ENCODE results near the gene FOXA1. TPM values are rescaled to one million over a fixed set of nuclear protein-coding genes. Genes with fewer than 3 reads are reported as not detected.

Gene FOXA1
- total RNA-seq, 2 experiments from 2014 or later: not detected

DNA sequence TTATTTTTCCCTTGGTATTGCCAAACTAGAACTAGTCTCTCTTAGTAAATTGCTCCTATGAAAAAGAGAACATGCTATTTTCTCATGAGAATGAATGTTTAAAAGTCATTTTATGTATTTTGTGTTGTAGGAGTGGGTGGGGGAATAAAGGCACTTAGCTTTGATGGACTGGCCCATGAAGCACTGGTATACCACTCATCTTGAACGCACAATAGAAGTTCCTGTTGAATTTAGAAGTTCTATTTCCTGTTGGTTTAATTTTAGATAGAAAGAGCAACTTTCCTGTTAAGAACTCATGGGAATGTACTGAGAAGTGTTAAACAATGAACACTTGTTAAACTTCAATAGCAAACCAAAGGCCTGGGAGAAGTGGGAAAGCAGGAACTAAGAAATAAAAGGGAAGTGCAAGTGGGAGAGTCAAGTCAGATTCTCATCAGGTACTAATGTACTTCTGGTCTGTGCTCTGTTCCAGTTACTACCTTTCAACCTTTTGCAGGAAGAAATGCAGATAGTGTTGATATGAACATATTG, 23.5 kb upstream of the FOXA1 start:
- peaks cover 19% of the 10 kb centered on the region for H3K9me3 Mint-ChIP-seq (ENCODE audit: insufficient read depth)
- ChIA-PET POLR2A (no interaction called here), CTCF (no interaction called here)
- no peaks in the 10 kb centered on the region for H3K36me3 Mint-ChIP-seq (ENCODE audit: low read depth)
- DNase-seq (no peak), ATAC-seq (no peak)
- no peak overlapping the region for H3K27ac Mint-ChIP-seq
- H3K27me3 Mint-ChIP-seq (ENCODE audit: low read depth): peaks cover 4% of the 10 kb centered on the region
- H3K4me3 Mint-ChIP-seq: no peak overlapping the region
- no peaks in the 10 kb centered on the region for H3K4me1 Mint-ChIP-seq (ENCODE audit: low read depth)

DNA sequence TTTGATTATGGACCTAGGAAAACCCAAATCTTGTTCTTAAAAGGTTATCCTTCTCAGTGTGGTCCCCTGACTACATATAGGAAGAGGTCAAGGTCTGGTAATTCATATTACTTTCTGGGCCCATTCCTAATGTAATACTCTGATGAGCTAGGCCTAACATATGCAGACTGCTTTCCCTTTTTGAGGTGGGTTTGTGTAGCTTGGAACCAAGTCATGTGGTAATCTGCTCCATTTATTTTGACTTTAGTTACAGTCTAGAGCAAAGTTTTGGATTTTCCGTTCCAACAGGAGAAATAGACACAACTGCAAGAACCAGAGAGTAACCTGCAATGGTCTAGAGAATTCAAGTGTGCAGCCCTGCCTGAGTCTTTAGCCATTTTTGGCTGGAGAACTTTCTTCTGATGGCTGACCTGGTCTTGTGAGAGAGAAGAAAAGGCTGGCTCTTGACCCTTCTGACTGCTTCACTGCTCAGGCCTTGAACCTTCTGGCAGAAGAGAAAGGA, 22.9 kb upstream of the FOXA1 start:
- Mint-ChIP-seq H3K4me3 (no peak overlapping the region), H3K9me3 (ENCODE audit: insufficient read depth) (peaks cover 21% of the 10 kb centered on the region), H3K27me3 (ENCODE audit: low read depth) (peaks cover 4% of the 10 kb centered on the region), H3K27ac (no peak overlapping the region), H3K4me1 (ENCODE audit: low read depth) (no peaks in the 10 kb centered on the region), H3K36me3 (ENCODE audit: low read depth) (no peaks in the 10 kb centered on the region)
- CTCF ChIA-PET: no interaction called here
- no peak for ATAC-seq
- POLR2A ChIA-PET: no interaction called here
- no peak for DNase-seq

DNA sequence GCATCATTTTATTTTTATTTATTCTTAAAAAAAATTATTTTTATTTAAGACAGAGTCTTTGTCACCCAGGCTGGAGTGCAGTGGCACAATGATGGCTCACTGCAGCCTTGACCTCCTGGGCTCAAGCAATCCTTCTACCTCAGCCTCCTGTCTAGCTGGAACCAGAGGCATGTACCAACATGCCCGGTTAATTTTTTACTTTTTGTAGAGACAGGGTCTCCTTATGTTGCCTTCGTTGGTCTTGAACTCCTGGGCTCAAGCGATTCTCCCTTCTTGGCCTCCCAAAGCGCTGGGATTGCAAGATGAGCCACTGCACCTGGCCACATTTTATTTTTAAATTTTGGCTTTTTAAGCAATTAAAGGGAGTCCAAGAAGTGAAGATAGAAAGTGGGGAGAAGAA, 21.8 kb upstream of the FOXA1 start:
- Mint-ChIP-seq H3K27ac (no peak overlapping the region), H3K4me3 (no peak overlapping the region), H3K27me3 (ENCODE audit: low read depth) (no peaks in the 10 kb centered on the region), H3K9me3 (ENCODE audit: insufficient read depth) (peaks cover 21% of the 10 kb centered on the region), H3K36me3 (ENCODE audit: low read depth) (no peaks in the 10 kb centered on the region), H3K4me1 (ENCODE audit: low read depth) (no peaks in the 10 kb centered on the region)
- ATAC-seq (no peak), DNase-seq (no peak)
- ChIA-PET POLR2A (no interaction called here), CTCF (no interaction called here)

DNA sequence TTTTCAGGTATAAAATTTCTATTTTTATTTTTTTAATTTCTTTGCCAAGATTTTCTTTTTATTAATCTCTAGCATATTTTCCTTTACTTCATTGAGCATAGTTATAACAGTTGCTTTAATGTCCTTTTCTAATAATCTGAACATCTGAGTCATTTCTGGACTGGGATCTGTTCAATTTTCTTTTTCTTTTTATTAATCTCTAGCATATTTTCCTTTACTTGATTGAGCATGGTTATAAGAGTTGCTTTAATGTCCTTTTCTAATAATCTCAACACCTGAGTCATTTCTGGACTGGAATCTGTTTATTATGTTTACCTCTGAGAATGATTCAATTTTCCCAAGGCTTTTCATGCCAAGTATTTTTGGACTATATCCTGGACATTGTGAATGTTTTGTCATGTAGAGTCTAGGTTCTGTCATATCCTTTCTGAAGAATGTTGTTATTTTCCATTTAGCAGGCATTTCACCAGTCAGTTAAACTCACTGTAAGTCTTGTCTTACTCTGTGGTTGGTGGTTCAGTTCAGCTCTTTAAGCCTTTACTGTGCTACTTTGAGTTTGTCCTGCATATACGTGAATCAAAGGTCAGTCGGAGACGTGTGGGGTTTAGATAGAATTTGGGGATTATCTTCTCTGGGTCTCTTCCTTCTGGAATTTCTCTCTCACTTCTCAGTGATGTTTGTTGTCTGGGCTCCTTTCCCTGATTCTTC, 20.7 kb upstream of the FOXA1 start:
- ChIA-PET CTCF (no interaction called here), POLR2A (no interaction called here)
- H3K4me1 Mint-ChIP-seq (ENCODE audit: low read depth): no peaks in the 10 kb centered on the region
- no peak overlapping the region for H3K4me3 Mint-ChIP-seq
- ATAC-seq: no peak
- H3K9me3 Mint-ChIP-seq (ENCODE audit: insufficient read depth): peaks cover 21% of the 10 kb centered on the region
- no peak overlapping the region for H3K27ac Mint-ChIP-seq
- no peaks in the 10 kb centered on the region for H3K36me3 Mint-ChIP-seq (ENCODE audit: low read depth)
- peaks cover 6% of the 10 kb centered on the region for H3K27me3 Mint-ChIP-seq (ENCODE audit: low read depth)
- no peak for DNase-seq

DNA sequence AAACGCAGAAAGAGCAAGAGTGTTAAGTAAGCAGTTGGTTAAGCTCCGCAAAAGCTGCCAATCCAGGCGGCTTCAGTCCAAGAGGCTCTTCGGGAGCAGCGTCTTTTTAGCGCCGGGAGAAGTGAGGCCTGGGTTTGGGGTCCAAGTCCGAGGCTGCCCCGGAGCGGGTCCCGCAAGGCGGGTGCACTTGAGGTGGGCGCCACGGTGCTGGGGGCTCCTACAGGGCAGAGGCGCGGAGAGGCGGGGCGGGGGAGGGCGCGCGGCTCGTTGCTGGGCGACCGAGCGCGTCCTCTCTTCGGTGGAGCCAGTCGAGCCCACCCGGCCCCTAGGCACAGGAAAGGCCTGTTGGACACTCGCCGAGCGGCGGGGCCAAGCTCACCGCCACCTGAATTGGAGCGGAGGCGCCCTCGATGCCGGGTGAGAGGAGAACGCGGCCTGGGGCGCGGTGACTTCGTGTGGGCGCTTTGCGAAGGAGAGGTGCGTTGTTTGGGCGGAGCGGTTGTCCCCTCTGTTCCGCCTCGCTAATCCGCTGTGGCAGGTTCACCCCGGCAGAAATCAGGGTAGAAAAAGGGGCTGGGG, 16.0 kb upstream of the FOXA1 start:
- CTCF ChIA-PET: no interaction called here
- ATAC-seq (no peak), DNase-seq (no peak)
- no peak overlapping the region for H3K27ac Mint-ChIP-seq
- POLR2A ChIA-PET: no interaction called here
- no peaks in the 10 kb centered on the region for H3K36me3 Mint-ChIP-seq (ENCODE audit: low read depth)
- H3K27me3 Mint-ChIP-seq (ENCODE audit: low read depth): peaks cover 6% of the 10 kb centered on the region
- H3K4me3 Mint-ChIP-seq: no peak overlapping the region
- peaks cover 14% of the 10 kb centered on the region for H3K9me3 Mint-ChIP-seq (ENCODE audit: insufficient read depth)
- H3K4me1 Mint-ChIP-seq (ENCODE audit: low read depth): no peaks in the 10 kb centered on the region

DNA sequence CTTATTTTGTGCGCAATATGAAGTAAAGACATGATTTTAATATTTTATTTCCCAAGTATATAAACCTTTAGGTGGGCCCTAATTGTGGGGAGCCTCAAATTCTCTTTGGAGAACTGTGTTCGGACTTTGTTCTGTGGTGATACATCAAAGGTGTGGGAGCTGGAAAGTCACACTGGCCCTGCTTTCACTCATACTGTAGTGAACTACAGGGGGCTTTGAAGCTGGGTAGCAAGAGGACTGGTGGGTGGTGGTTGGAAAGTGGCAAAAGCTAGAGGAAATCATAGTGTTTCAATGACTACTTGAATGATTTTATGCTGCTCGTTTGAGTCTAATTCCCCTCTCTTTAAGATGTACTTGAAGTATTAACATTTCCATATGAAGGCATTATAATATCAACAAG, 13.6 kb upstream of the FOXA1 start:
- no peak for DNase-seq
- Mint-ChIP-seq H3K4me1 (ENCODE audit: low read depth) (no peaks in the 10 kb centered on the region), H3K4me3 (no peak overlapping the region), H3K27ac (no peak overlapping the region), H3K27me3 (ENCODE audit: low read depth) (peaks cover 6% of the 10 kb centered on the region), H3K9me3 (ENCODE audit: insufficient read depth) (peaks cover 3% of the 10 kb centered on the region), H3K36me3 (ENCODE audit: low read depth) (no peaks in the 10 kb centered on the region)
- ChIA-PET CTCF (no interaction called here), POLR2A (no interaction called here)
- ATAC-seq: no peak

DNA sequence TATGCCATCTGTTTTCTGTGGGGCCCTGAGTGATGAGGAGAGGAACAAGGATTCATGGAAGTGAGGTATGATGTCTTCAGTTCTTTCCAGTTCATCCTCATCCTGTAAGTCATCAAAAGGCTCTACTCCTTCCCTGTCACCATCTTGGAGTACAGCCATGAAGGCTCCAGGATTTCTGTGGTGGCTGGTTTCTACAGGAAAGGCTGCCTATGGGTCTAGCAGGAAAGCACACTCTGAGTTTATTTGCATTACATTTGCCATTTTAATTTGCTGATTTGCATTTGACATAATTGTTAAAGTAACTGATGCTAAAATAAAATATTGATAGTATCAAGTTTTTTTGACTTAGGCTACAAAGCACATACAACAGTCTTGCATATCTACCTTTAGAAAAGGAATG, 11.6 kb upstream of the FOXA1 start:
- POLR2A ChIA-PET: no interaction called here
- Mint-ChIP-seq H3K36me3 (ENCODE audit: low read depth) (no peaks in the 10 kb centered on the region), H3K4me3 (no peak overlapping the region), H3K4me1 (ENCODE audit: low read depth) (no peaks in the 10 kb centered on the region), H3K9me3 (ENCODE audit: insufficient read depth) (no peaks in the 10 kb centered on the region), H3K27ac (no peak overlapping the region), H3K27me3 (ENCODE audit: low read depth) (peaks cover 11% of the 10 kb centered on the region)
- DNase-seq: no peak
- no peak for ATAC-seq
- CTCF ChIA-PET: no interaction called here

DNA sequence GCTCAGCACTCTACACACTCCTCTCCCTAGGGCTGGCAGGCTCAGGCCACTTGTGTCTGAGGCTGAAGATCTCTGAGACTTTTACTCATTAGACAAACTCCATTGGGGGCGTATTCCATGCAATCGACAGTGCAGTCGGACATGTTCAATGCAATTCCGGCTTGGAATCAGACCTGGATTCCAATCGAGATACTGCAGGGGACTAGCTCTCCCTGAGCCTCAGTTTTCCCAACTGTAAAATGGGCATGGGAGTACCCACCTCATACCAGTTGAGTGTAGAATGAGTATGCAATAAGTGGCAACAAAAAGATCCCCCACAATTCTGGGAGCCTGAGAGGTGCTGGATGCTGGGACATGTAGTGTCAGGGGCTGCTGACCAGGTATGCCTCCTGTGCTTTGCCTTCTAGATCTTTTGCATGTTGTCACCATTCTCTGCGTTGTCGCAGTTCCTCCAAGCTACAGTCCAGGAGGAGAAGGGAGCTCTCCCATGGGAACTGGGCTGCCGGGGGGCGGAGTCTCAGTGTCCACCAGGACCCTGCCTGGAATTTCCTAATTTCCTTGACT, 8.7 kb upstream of the FOXA1 start:
- DNase-seq: no peak
- Mint-ChIP-seq H3K36me3 (ENCODE audit: low read depth) (peaks cover 5% of the 10 kb centered on the region), H3K27me3 (ENCODE audit: low read depth) (peaks cover 29% of the 10 kb centered on the region)

DNA sequence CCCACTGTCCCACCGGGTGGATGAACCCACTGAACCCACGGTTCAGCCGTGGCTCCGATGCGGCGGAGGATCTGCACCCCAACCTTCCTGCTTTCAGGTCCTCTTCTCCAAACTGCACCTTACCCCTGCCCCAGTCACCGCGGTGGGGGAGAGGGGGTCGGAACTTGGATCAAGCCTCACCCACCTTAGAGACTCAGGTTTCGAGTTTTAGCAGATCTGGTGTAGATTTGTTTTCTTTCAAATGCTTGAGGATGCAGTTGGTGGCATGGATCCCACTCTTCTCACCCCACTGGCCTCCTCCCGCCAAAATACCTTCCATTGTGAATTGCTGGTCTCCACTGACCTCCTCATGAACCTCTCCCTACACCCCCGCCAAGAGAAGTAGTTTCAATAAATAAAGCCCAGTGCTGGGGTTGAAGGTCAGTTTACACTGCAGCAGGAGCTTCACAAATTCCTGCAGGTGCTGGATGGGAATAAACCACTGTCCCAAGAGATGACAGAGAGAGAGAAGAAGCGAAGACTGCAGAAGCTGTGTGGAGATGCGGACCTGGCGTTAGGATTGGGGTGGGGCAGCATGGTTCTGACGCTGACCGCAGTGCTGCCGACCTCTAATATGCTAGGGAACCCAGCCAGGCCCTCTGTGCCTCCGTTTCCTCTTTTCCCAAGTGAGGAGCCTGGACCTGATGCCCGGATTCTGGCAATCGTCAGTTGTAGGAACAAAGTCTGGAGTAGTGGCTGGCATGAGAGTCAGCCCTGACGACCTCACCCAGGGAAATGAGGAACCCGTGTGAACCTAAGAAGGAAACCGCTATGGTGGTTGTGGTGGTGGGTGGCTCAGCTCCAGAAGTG, 7.8 kb upstream of the FOXA1 start:
- peaks cover 8% of the 10 kb centered on the region for H3K4me1 Mint-ChIP-seq (ENCODE audit: low read depth)
- H3K4me3 Mint-ChIP-seq: no peak overlapping the region
- peaks cover 5% of the 10 kb centered on the region for H3K36me3 Mint-ChIP-seq (ENCODE audit: low read depth)
- CTCF ChIA-PET: no interaction called here
- H3K9me3 Mint-ChIP-seq (ENCODE audit: insufficient read depth): peaks cover 5% of the 10 kb centered on the region
- DNase-seq (no peak), ATAC-seq (no peak)
- POLR2A ChIA-PET: no interaction called here
- H3K27me3 Mint-ChIP-seq (ENCODE audit: low read depth): peaks cover 36% of the 10 kb centered on the region
- H3K27ac Mint-ChIP-seq: no peak overlapping the region

More for the DNA sequence above, 8.7 kb upstream of the FOXA1 start:
- Mint-ChIP-seq H3K4me1 (ENCODE audit: low read depth) (peaks cover 4% of the 10 kb centered on the region), H3K9me3 (ENCODE audit: insufficient read depth) (peaks cover 5% of the 10 kb centered on the region), H3K27ac (no peak overlapping the region), H3K4me3 (no peak overlapping the region)
- ChIA-PET CTCF (no interaction called here), POLR2A (no interaction called here)
- ATAC-seq: no peak

DNA sequence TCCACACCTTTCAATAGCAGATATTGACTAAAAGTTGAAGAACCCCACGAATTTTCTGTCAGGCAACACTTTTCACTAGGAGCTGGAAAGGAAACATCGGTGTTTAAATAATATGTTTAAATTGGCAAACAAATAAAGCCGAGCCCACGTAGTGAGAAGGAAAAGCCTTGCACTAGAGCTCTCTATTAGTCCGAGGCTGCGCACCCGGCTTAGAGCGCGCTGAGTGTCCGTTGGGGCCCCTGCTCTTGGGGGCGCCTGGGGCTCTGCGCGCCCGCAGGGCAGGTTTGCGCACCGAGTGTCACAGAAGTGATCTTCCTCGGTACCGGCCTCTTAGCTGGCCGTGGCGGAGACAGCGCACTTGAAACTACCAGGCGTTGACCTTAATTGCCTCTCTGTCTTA, 6.8 kb upstream of the FOXA1 start:
- no peak for ATAC-seq
- Mint-ChIP-seq H3K4me3 (no peak overlapping the region), H3K36me3 (ENCODE audit: low read depth) (peaks cover 5% of the 10 kb centered on the region), H3K27me3 (ENCODE audit: low read depth) (peaks cover 41% of the 10 kb centered on the region), H3K27ac (no peak overlapping the region), H3K4me1 (ENCODE audit: low read depth) (peaks cover 8% of the 10 kb centered on the region), H3K9me3 (ENCODE audit: insufficient read depth) (peaks cover 5% of the 10 kb centered on the region)
- no peak for DNase-seq
- CTCF ChIA-PET: no interaction called here
- POLR2A ChIA-PET: no interaction called here

DNA sequence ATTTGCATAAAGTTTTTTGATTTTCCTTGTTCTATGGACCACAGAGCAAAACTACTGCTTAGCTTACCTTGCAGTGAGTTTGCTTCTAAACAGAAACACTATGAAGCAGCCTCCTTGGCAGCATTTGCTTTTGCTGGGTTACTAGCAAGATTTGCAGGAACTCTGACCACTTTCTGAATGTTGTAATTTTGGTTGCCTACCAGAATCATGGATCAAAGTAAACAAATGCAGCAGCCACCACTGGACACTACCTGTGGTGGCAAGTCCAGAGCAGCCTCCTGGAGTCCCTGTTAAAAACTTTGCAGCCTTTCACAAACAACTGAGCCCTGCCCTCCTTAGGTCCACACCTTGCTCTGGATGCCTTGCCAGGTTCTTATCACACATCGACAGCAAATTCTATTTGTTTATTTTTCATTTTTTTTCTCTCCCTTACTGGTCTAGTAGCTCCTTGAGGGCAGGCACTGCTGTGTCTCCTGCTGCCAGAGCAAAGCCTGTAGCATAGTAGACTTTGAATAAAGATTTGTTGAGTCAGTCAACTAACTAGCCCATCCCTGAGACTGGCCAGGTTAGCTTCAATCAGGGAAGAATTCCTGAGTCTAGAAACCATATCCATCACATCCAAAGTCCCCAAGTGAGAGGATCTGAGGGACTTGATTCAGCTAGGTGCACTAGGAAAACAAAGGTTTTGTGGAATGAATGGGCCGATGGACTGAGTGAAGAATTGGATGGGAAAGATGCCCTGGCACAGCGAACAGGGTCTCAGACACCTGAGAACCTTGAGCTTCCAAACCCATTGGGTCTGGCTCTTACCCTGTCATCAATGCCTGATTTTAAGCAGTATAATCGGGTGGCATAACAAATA, 6.1 kb upstream of the FOXA1 start:
- peaks cover 8% of the 10 kb centered on the region for H3K36me3 Mint-ChIP-seq (ENCODE audit: low read depth)
- POLR2A ChIA-PET: no interaction called here
- CTCF ChIA-PET: no interaction called here
- H3K27me3 Mint-ChIP-seq (ENCODE audit: low read depth): peaks cover 48% of the 10 kb centered on the region
- peaks cover 9% of the 10 kb centered on the region for H3K9me3 Mint-ChIP-seq (ENCODE audit: insufficient read depth)
- H3K27ac Mint-ChIP-seq: no peak overlapping the region
- DNase-seq: no peak
- peaks cover 12% of the 10 kb centered on the region for H3K4me1 Mint-ChIP-seq (ENCODE audit: low read depth)
- no peak for ATAC-seq
- H3K4me3 Mint-ChIP-seq: no peak overlapping the region
